ENCODE results near the gene SLC6A12. TPM values are rescaled to one million over a fixed set of nuclear protein-coding genes. Genes with fewer than 3 reads are reported as not detected.
"Not testable (repeated sequence)": the region's sequence is repeated elsewhere in the genome, so short reads cannot be mapped to it uniquely, and the experiment has no call there.

The SLC6A12 gene
- total RNA-seq, 2 donors from 2014 or later = 0.41 to 0.65 TPM

GRCh38 chr12:237026-237815, 23.3 kb upstream of the SLC6A12 start:
- no peak for ATAC-seq
- intact Hi-C loops (cut with DNase I) = no loop called here
- DNase-seq = no peak

GRCh38 chr12:236445-236844, 22.5 kb upstream of the SLC6A12 start:
- intact Hi-C loops (cut with DNase I) = no loop called here
- DNase-seq (no peak), ATAC-seq (no peak)

- ATAC-seq; intact Hi-C loops (cut with DNase I); DNase-seq: not testable (repeated sequence)
These were observed 22.0 kb upstream of the SLC6A12 start for GRCh38 chr12:235967-236366.

- intact Hi-C loops (cut with DNase I) = no loop called here
- no peak for DNase-seq
- ATAC-seq = no peak
These were observed 21.0 kb upstream of the SLC6A12 start for GRCh38 chr12:234891-235415.

GRCh38 chr12:234019-234418, 20.1 kb upstream of the SLC6A12 start:
- DNase-seq (no peak), ATAC-seq (no peak)
- intact Hi-C loops (cut with DNase I) = no loop called here

GRCh38 chr12:233615-233968, 19.6 kb upstream of the SLC6A12 start:
- DNase-seq (no peak), ATAC-seq (no peak)
- intact Hi-C loops (cut with DNase I) = no loop called here

- DNase-seq = no peak
- ATAC-seq = peak; percentile 23 to 39
- intact Hi-C loops (cut with DNase I) = no loop called here
These were observed 19.0 kb upstream of the SLC6A12 start for GRCh38 chr12:232731-233614.

GRCh38 chr12:230925-231671, 17.1 kb upstream of the SLC6A12 start:
- ATAC-seq = no peak
- no peak for DNase-seq
- intact Hi-C loops (cut with DNase I) = no loop called here

GRCh38 chr12:229441-230191, 15.7 kb upstream of the SLC6A12 start:
- DNase-seq = no peak
- no peak for ATAC-seq
- intact Hi-C loops (cut with DNase I) = no loop called here

GRCh38 chr12:228846-229200, 14.9 kb upstream of the SLC6A12 start:
- ATAC-seq = no peak
- intact Hi-C loops (cut with DNase I) = no loop called here
- DNase-seq = no peak

- no peak for DNase-seq
- intact Hi-C loops (cut with DNase I) = no loop called here
- no peak for ATAC-seq
These were observed 14.2 kb upstream of the SLC6A12 start for GRCh38 chr12:227923-228845.

GRCh38 chr12:227286-227915, 13.4 kb upstream of the SLC6A12 start:
- ATAC-seq (no peak), DNase-seq (no peak)
- intact Hi-C loops (cut with DNase I) = no loop called here

- no peak for ATAC-seq
- intact Hi-C loops (cut with DNase I) = no loop called here
- no peak for DNase-seq
These were observed 12.4 kb upstream of the SLC6A12 start for GRCh38 chr12:226401-226800.

GRCh38 chr12:225012-225411, 11.1 kb upstream of the SLC6A12 start:
- intact Hi-C loops (cut with DNase I) = no loop called here
- no peak for ATAC-seq
- no peak for DNase-seq

- no peak for ATAC-seq
- no peak for DNase-seq
- intact Hi-C loops (cut with DNase I) = no loop called here
These were observed 10.4 kb upstream of the SLC6A12 start for GRCh38 chr12:224330-224729.

GRCh38 chr12:223841-224240, 9.9 kb upstream of the SLC6A12 start:
- no peak for DNase-seq
- intact Hi-C loops (cut with DNase I) = no loop called here
- ATAC-seq = no peak

GRCh38 chr12:221736-222135, 7.8 kb upstream of the SLC6A12 start:
- no peak for ATAC-seq
- no peak for DNase-seq
- intact Hi-C loops (cut with DNase I) = no loop called here

Data from left cardiac atrium (tissue), 4 donors.